Gastroesophageal sphincter (tissue), 3 donors: ENCODE data around the gene PCED1B.
A peak's percentile ranks its signal among the peaks of the same experiment; 100 is the strongest.

ENCODE experiments used
- CTCF ChIP-seq, 4 experiments: fragments of 200-600 bp in 2 of 4; fragments of 450-650 bp in 2 of 4; sonication (generic) in 1 of 4; IDR thresholded peaks; one replicate each; pipeline ENCODE4 v1.5.1; 2017 to 2019; ENCODE audit warnings: antibody characterized with exemption in 4 of 4, mild to moderate bottlenecking in 2 of 4, moderate library complexity in 2 of 4
- POLR2A ChIP-seq, 2 donors: fragments of 450-650 bp; IDR thresholded peaks; one replicate each; pipeline ENCODE4 v1.6.1; 2017; ENCODE audit warnings: antibody characterized with exemption in 2 of 2, mild to moderate bottlenecking in 2 of 2, moderate library complexity in 1 of 2

GRCh38 chr12:47032644-47033043, 46.8 kb upstream of the PCED1B start:
- TF ChIP-seq CTCF (IDR thresholded peaks at IDR 0.05) (peak in 3 of 4 experiments; percentile 57 to 61 (median 58)), POLR2A (IDR thresholded peaks at IDR 0.05) (no peak)
